A549 (cell line): ENCODE measurements around the gene ARHGAP11A.

Source experiments
- CTCF ChIP-seq: fragments of >200 bp; sonication (Bioruptor Twin); formaldehyde crosslinking; IDR thresholded peaks from 3 replicates; pipeline ENCODE4 v1.5.1; 2016
- EHMT2 ChIP-seq: fragments of 200-600 bp; sonication (generic); IDR thresholded peaks from 2 replicates; pipeline ENCODE4 v1.6.1; 2016; ENCODE audit warnings: antibody characterized with exemption, low read depth, mild to moderate bottlenecking, moderate library complexity
- EP300 ChIP-seq, 2 experiments: fragments of >200 bp; sonication (Bioruptor Twin); formaldehyde crosslinking; IDR thresholded peaks; 2 replicates in 1 of 2; 3 replicates in 1 of 2; pipeline ENCODE4 v1.6.1; 2016 to 2017
- NFE2L2 ChIP-seq: fragments of 150-350 bp; conservative IDR thresholded peaks from 2 replicates; pipeline ENCODE4 v1.6.1; 2014; ENCODE audit warnings: low read length
- POLR2A ChIP-seq: IDR thresholded peaks from 2 replicates; pipeline ENCODE4 v1.6.1; 2012; ENCODE audit warnings: mild to moderate bottlenecking, low read length
- RAD21 ChIP-seq, 2 experiments: fragments of >200 bp in 1 of 2; sonication (Bioruptor Twin) in 1 of 2; formaldehyde crosslinking in 1 of 2; IDR thresholded peaks in 1 of 2; conservative IDR thresholded peaks in 1 of 2; 2 replicates in 1 of 2; 3 replicates in 1 of 2; pipeline ENCODE4 v1.6.1; 2012 to 2018; ENCODE audit warnings: inconsistent platforms in 1 of 2

- TF ChIP-seq POLR2A: no peak
- no peak for TF ChIP-seq CTCF
- no peak for TF ChIP-seq EHMT2
- no peak for TF ChIP-seq EP300 (IDR thresholded peaks at IDR 0.05)
- TF ChIP-seq NFE2L2: no peak
- TF ChIP-seq RAD21 (conservative IDR thresholded peaks at IDR 0.05 in 1 of 2, IDR thresholded peaks at IDR 0.05 in 1 of 2): no peak
Observed at GRCh38 chr15:32646291-32646690, 31.0 kb downstream of the ARHGAP11A start.
